ENCODE data around the gene TGM2. TPM values are rescaled to one million over a fixed set of nuclear protein-coding genes. Genes with fewer than 3 reads are reported as not detected.

The TGM2 gene
- total RNA-seq, 1 donor from 2014 or later: 529 TPM

- Histone ChIP-seq H3K36me3 (no peaks in the 10 kb centered on the region), H3K27me3 (no peaks in the 10 kb centered on the region), H3K4me1 (peaks cover 4 to 5% of the 10 kb centered on the region in 2 donors), H3K4me3 (no peak overlapping the region), H3K9me3 (no peaks in the 10 kb centered on the region), H3K27ac (no peak overlapping the region)
- no peak for DNase-seq (ENCODE audit: low spot score in 2 of 2)
- intact Hi-C loops (cut with DNase I): no loop called here
- no peak for TF ChIP-seq CTCF (IDR thresholded peaks at IDR 0.05)
Observed at GRCh38 chr20:38175304-38176180, 10.5 kb upstream of the TGM2 start.

DNA sequence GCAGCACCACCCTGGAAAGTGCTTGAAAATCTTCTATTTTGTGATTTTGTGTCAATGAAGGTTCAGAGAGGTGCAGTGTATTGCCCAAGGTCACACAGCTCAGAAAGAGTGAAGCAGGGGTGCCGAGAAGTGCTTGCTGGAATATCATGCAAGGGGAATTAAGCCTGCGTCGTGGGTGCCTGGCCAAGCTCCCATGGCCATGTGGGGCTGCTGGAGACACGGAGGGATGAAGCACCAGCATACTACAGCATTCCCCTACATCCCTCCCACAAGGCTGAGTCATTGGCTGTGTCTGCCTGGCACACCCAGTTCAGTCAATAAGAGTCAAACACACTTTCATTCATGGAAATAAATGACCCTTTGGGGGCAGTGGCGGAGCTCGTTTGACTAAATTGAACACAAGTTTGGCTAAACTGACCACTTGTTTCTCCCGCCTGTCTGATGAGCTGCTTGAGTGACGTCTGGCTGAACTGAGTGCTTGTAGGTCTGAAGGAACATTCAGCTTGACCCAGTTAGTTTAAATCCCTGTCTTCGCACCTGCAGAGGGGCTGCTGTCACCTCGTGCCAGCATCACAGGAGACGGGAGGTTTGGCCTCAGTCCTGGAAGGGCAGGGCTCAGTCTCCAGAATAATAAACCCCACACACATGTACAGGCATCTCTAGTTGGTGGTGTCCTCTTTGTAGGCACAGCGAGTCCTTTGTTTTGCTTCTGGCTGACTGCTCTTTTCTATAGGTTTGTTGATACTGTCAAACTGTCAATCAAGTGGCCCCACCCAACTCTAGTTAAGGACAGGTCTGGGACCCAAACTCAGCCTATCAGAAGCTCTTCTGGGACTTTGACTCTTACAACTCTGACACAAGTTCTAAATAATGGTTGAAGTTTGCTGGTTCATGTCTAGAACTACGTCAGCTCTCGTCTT lies 8.4 kb upstream of the TGM2 start:
- peak overlapping the region in 1 of 2 donors; percentile 26 for H3K27ac ChIP-seq
- TF ChIP-seq CTCF (IDR thresholded peaks at IDR 0.05): no peak
- peak in 1 of 2 donors; percentile 91 for DNase-seq (ENCODE audit: low spot score in 2 of 2)
- H3K27me3 ChIP-seq: no peaks in the 10 kb centered on the region
- H3K4me3 ChIP-seq: no peak overlapping the region
- intact Hi-C loops (cut with DNase I): loop anchor here (2.0 kb wide), 1 partner anchor 43 kb away; no protein-coding TSS in a partner anchor
- H3K36me3 ChIP-seq: no peaks in the 10 kb centered on the region
- no peaks in the 10 kb centered on the region for H3K9me3 ChIP-seq
- peaks cover 9 to 12% of the 10 kb centered on the region in 2 donors for H3K4me1 ChIP-seq

DNA sequence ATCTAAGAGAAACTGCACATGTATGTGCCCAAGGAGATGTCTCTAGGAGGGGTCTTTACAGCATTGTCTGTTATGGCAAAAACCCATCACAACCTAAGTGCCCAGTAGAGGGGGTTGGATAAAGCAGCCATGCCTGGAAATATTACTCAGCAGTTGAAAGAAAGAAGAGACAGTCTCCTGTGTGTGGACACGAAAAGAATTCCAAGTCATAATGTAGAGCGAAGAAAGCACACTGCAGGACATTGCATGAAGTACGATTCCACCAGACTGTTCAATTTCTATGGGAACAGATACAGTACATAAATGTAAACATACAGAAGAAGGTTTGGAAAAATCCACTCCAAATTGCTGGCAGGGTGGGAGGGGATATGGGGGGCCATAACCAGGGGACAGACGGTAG lies 7.3 kb upstream of the TGM2 start:
- Histone ChIP-seq H3K27me3 (no peaks in the 10 kb centered on the region), H3K27ac (peak overlapping the region in 1 of 2 donors; percentile 88), H3K9me3 (no peaks in the 10 kb centered on the region), H3K4me3 (no peak overlapping the region), H3K4me1 (peaks cover 17 to 18% of the 10 kb centered on the region in 2 donors), H3K36me3 (no peaks in the 10 kb centered on the region)
- intact Hi-C loops (cut with DNase I): loop anchor here (2.0 kb wide), 1 partner anchor 44 kb away; no protein-coding TSS in a partner anchor
- TF ChIP-seq CTCF (IDR thresholded peaks at IDR 0.05): no peak
- DNase-seq (ENCODE audit: low spot score in 2 of 2): no peak

GRCh38 chr20:38171675-38172043 lies 6.6 kb upstream of the TGM2 start:
- no peaks in the 10 kb centered on the region for H3K27me3 ChIP-seq
- H3K27ac ChIP-seq: peak overlapping the region; percentile 86 to 88
- no peak for DNase-seq (ENCODE audit: low spot score in 2 of 2)
- intact Hi-C loops (cut with DNase I): loop anchor here (2.0 kb wide), 1 partner anchor 45 kb away; no protein-coding TSS in a partner anchor
- no peaks in the 10 kb centered on the region for H3K36me3 ChIP-seq
- H3K4me1 ChIP-seq: peaks cover 17 to 19% of the 10 kb centered on the region in 2 donors
- no peak overlapping the region for H3K4me3 ChIP-seq
- H3K9me3 ChIP-seq: no peaks in the 10 kb centered on the region
- TF ChIP-seq CTCF (IDR thresholded peaks at IDR 0.05): no peak

DNA sequence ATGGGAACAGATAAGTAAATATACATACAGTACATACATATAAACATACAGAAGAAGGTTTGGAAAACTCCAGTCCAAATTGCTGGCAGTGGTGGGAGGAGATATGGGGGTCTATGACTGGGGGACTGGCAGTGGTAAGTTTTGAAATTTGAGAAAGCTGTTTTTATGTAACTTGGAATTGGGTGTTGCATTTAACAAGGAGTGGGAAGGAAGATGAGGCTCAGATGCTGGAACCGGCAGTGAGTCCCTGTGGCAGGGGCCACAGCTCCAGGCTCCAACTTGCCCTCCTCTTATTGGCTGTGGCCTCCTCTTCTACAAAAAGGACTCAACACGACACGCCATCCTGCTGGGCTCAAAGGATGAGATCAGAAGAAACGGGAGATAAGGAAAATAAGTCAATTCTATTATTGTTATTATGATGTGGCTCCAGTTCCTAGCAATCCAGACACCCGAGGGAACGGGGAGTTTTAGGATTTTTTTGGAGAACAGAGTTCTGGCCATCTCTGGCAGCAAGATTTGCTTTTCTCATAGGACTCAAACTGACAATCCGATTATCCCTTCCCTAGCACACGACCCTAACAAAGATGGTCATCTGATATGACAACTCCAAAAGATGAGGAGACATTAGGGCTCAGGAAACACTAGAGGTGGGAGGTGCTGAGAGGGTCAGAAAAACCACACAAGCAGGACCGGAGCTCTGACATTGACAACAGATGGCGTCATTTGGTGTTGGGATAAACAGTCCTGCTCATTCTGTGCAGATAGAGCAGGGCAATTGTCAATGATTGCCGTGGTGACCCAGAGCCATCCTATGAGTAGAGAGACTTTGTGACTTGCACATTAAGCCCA lies 6.0 kb upstream of the TGM2 start:
- no peak for TF ChIP-seq CTCF (IDR thresholded peaks at IDR 0.05)
- Histone ChIP-seq H3K27me3 (no peaks in the 10 kb centered on the region), H3K9me3 (no peaks in the 10 kb centered on the region), H3K4me1 (peaks cover 17 to 23% of the 10 kb centered on the region in 2 donors), H3K4me3 (no peak overlapping the region), H3K27ac (peak overlapping the region; percentile 86 to 88), H3K36me3 (no peaks in the 10 kb centered on the region)
- intact Hi-C loops (cut with DNase I): no loop called here
- DNase-seq (ENCODE audit: low spot score in 2 of 2): peak in 1 of 2 donors; percentile 76

Measured in ascending aorta (tissue), 2 donors.